ENCODE results near the gene FBXO42.

FBXO42 gene

GRCh38 chr1:16324456-16324890 lies 27.8 kb downstream of the FBXO42 start:
- DNase-seq (ENCODE audit: low spot score): peak; percentile 17

DNA sequence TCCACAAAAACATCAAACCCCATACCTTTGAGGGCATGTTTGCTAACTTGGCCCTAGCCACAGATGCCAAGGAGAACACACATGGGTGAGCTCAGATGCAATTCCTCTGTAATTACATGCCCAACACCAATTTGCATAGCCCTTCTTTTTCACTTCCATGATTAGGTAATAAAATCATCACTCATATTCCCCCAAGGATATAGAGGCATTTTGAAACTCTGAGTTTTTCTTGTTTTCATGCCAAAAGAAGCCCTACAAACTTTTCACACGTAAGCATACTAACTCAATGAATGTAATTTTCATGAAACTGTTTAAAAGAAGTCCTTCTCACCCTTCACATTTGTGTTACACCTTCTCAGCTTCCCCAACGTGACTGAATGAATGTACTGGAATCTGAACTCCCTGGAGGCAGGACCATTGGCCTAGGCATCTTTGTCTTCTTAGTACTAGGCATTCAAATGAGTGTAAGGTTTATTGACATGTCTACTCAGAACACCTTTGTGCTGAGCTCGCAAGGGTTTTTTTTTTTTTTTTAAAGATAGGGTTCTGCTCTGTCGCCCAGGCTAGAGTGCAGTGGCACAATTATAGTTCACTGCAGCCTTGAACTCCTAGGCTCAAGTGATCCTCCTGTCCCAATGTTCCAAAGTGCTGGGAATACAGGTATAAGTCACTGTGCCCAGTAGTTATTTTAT lies 31.0 kb downstream of the FBXO42 start:
- DNase-seq (ENCODE audit: low spot score): no peak

DNA sequence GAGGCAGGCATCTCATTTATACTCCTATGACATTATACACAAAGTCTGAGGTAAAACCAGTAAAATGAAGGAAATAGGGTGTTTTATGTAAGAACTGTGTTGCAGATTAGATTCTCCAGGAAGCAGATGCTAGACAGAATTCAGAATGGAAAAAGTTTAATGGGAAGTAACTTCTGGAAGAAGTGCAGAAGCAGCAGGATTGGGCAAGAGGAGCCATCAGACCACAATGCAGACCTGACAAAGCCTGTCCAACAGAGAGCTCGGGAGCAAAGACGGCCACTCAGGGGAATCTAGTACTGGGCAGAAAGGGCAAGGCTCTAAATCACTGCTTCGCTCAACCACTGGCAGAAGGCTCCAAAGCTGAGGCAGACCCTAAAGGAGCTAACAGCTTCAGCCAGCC lies 33.7 kb downstream of the FBXO42 start:
- peak; percentile 35 for DNase-seq (ENCODE audit: low spot score)

GRCh38 chr1:16315437-16315836 lies 36.8 kb downstream of the FBXO42 start:
- DNase-seq (ENCODE audit: low spot score): no peak

DNA sequence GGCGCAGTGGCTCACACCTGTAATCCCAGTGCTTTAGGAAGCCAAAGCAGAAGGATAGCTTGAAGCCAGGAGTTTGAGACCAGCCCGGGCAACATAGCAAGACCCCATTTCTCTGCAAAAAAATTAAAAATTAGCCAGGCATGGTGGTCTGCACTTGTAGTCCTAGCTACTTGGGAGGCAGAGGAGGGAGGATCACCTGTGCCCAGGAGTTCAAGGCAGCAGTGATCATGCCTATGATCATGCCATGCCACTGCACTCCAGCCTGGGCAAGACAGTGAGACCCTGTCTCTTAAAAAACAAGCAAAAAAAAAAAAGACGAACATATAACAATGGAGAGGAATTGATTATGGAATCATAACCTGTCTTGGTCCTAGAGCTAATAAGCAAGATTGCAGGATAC lies 45.1 kb downstream of the FBXO42 start:
- DNase-seq (ENCODE audit: low spot score): no peak

GRCh38 chr1:16302709-16303627 lies 49.3 kb downstream of the FBXO42 start:
- no peak for DNase-seq (ENCODE audit: low spot score)

DNA sequence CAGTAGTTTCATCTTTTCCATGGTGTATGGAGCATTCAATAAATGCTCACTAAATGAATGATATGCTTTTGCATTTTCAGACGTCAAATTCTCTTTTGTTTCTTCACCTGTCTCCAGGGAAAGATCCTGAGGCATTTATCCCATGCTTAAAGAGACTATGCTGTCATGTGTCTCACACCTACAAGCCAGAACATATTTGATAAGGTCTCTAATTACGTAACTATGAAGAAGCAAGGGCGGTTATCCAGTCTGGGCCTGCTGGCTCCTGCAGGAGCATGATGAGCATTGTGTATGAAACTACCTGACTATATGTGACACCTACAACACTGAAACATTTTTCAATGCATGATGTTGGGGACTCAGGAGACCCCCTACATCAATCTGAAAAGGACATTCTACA lies 51.8 kb downstream of the FBXO42 start:
- no peak for DNase-seq (ENCODE audit: low spot score)

- DNase-seq (ENCODE audit: low spot score): no peak
These were observed 53.6 kb downstream of the FBXO42 start for GRCh38 chr1:16298653-16299052.

GRCh38 chr1:16296643-16297042 lies 55.6 kb downstream of the FBXO42 start:
- DNase-seq (ENCODE audit: low spot score): no peak

- no peak for DNase-seq (ENCODE audit: low spot score)
These were observed 57.8 kb downstream of the FBXO42 start for GRCh38 chr1:16294219-16295212.

DNA sequence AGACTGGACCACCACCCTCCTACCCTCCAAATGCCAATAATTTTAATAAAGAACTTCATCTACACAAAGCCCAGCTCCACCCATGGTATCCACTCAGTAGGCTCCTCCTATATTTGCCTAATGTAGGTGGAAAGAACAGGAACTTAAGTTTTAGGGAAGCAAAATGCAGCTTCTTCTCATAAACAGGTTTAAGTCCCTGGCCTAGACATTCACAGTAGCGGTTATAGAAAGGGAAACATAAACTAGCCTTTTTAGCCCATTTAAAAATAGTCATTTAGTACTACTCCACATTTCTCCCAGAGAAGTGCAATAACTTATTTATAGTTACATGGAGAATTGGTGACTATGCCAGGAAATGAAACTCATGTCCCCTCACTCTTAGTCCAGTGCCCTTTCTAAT lies 58.7 kb downstream of the FBXO42 start:
- DNase-seq (ENCODE audit: low spot score): peak; percentile 7

- DNase-seq (ENCODE audit: low spot score): no peak
These were observed 59.5 kb downstream of the FBXO42 start for GRCh38 chr1:16292739-16293138.

DNA sequence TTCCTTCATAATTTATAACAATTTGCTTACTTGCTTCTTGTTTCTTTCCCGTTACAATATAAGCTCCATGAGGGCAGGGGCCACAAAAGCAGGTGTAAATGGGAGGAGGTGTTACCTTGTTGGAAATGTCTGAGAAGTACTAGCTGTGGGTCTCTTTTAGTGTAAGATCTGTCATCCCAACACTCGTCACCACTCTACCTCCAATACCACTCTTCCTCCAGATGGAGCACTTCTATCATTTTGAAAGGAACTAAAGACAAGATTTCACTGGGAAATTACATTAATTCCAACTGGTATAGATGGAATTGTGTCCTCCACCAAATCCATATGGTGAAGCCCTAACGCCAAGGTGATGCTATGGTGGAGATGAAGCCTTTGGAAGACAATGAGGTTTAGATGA lies 62.3 kb downstream of the FBXO42 start:
- DNase-seq (ENCODE audit: low spot score): no peak

GRCh38 chr1:16286122-16286521 lies 66.2 kb downstream of the FBXO42 start:
- DNase-seq (ENCODE audit: low spot score): no peak

DNA sequence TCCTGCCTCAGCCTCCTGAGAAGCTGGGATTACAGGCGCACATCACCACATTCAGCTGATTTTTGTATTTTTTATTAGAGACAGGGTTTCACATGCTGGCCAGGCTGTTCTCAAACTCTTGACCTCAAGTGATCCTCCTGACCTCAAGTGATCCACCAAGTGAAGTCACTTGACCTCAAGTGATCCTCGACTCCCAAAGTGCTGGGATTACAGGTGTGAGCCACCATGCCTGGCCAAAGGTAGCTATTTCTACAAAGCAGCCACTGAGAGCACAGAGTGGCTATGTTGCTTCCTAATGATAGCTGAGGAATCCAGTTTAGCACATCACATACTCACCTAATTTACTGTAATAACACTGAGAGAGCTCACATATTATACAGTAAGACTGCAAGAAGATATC lies 70.5 kb downstream of the FBXO42 start:
- no peak for DNase-seq (ENCODE audit: low spot score)

DNA sequence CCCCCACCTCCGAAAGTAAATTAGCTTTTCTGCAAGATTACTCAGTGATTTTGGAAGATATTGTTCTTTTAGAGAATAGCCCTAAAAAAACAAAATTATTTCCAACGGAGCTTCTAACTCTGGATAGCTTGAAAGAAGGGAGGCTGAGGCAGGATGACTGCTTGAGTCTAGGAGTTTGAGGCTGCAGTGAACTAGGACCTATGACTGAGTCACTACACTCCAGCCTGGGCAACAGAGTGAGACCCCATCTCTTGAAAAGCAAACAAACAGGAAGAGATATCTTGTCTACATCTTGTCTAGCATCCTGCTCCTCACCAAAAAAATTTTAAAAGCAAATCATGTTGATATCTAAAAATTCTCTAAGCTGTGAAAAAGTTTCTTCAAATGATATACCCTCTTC lies 73.1 kb downstream of the FBXO42 start:
- no peak for DNase-seq (ENCODE audit: low spot score)

DNA sequence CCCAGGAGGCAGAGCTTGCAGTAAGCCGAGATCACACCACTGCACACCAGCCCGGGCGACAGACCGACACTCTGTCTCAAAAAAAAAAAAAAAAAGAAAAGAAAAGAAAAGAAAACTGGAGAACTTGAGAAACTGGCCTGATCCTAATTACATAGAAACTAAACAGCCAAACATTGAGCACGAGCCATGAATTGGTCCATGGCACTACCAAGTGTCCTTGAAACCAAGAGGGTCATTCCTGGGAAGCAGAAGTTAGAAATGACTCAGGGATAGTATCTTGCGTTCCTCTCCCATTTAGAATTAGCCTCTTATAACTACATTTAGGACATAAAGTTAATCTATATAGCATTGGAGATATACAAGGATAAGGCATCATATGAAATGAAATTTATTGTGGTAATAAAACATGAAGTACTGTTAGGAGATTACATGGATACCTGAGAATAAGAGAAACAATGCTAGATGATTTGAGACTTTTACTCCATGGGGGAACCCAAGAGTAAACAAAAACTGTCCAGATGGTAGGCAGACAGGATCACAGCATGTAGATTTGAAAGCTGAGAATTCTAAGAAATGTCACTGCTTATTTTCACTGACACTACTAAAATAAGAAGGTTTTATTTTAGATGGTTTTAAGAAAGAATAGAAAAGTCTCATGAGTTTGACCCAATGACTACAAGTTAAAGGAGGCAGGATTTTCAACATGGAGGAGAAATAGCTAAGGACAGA lies 75.8 kb downstream of the FBXO42 start:
- no peak for DNase-seq (ENCODE audit: low spot score)

GRCh38 chr1:16275591-16275990 lies 76.7 kb downstream of the FBXO42 start:
- no peak for DNase-seq (ENCODE audit: low spot score)

- DNase-seq (ENCODE audit: low spot score): no peak
These were observed 84.5 kb downstream of the FBXO42 start for GRCh38 chr1:16267690-16268180.

DNA sequence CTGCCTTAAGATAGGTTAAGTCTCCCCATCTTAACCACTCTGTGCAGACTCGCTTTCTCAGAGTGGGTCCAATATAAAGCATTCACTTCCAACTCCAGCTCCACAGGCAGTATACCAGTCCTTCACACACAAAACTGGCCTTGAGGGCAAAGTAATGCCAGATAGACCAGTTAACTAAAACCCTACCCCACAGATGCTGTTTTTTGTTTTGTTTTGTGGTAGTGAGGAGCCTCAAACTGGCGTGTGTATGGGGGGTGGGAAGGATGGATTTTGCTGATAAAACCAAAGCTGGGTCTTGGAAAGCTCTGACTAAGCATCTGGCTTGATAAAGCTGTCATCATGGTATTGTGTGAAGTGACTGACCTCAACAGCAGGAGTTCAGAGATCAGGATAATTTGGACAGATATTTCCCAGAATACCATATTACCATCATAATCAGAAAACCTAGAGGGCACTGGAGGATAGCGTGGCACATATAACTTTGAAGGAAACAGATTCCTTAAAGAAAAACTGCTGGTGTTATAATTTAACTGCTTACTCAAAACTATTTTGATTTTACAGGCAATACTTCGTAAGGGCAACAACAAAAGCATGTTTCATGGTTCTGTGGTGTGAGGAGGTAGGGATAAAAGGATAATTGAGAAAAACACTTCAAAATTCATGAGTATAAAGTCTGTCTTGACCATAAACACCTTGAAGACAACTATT lies 85.7 kb downstream of the FBXO42 start:
- no peak for DNase-seq (ENCODE audit: low spot score)

DNA sequence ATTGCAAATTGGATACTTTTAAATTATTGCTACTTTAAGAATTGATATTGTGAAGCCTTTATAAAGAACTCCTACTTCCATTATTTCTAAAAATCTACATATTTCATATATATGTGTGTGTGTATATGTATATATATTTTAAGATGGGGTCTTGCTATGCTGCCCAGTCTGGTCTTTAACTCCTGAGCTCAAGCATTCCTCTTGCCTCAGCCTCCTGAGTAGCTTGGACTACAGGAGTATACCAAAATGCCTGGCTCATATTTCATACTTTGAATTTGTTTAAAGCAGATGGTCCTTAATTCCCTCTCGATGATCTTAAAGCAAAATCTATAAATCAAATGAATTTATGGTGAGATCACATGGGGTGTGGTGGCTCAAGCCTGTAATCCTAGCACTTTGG lies 90.2 kb downstream of the FBXO42 start:
- no peak for DNase-seq (ENCODE audit: low spot score)
